AG09319 (cell line): ENCODE data around the gene DIRAS3.
"Not testable (repeated sequence)": the region's sequence is repeated elsewhere in the genome, so short reads cannot be mapped to it uniquely, and the experiment has no call there.

Experiments
- DNase-seq: peaks from one replicate; pipeline ENCODE4 v3.0.0-alpha.2; 2010; ENCODE audit warnings: low read depth; ENCODE audit errors: extremely low read depth
- CTCF ChIP-seq: IDR thresholded peaks from 2 replicates; pipeline ENCODE4 v1.5.1; 2011; ENCODE audit warnings: low read depth, mild to moderate bottlenecking, inconsistent platforms, low read length, moderate library complexity

The DIRAS3 gene

GRCh38 chr1:68074472-68074871 is 24.0 kb upstream of the DIRAS3 start:
- no peak for TF ChIP-seq CTCF

DNA sequence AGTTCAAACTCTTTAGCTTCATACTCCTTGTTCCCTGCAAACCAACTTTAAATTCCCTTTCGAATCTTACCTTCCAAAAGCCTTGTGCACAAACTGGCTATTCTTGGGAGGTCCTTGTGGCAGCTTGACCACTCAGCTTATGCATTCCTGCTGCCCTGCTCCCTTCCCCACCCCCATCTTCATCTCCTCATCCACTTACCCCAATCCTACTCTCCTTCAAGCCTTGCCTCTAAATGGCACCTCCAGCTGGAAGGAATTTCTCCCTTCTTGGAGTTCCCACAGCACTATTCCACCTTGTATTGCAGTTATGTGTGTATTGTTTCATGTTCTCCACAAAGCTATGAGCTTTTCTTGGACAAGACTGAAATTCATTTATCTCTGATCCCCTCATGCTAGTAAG is 15.3 kb upstream of the DIRAS3 start:
- DNase-seq = no peak
- TF ChIP-seq CTCF = no peak

More at GRCh38 chr1:68074472-68074871, 24.0 kb upstream of the DIRAS3 start:
- no peak for DNase-seq

- DNase-seq = not testable (repeated sequence)
Observed at GRCh38 chr1:68058053-68058452, 7.6 kb upstream of the DIRAS3 start.

DNA sequence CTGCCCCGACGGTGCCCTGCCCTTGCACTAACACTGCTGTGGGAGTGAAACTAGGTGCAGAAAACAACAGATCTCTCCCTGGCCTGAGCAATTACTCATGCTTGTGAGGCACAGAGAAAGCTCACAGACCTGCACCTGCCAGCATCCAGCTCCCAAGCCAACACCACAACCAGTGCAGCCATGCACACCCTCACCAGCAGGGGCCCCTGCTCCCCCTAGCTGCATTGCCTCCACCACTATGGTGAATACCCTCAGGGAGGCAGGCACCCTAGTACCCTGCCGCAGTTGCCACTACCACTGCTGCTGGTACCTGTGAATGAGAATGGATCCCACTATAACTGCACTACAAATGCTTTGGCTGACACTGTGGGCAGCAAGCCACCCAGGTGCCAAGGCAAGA is 7.1 kb upstream of the DIRAS3 start:
- DNase-seq = no peak
- TF ChIP-seq CTCF = no peak

- DNase-seq = no peak
- no peak for TF ChIP-seq CTCF
Observed at GRCh38 chr1:68057050-68057449, 6.6 kb upstream of the DIRAS3 start.

DNA sequence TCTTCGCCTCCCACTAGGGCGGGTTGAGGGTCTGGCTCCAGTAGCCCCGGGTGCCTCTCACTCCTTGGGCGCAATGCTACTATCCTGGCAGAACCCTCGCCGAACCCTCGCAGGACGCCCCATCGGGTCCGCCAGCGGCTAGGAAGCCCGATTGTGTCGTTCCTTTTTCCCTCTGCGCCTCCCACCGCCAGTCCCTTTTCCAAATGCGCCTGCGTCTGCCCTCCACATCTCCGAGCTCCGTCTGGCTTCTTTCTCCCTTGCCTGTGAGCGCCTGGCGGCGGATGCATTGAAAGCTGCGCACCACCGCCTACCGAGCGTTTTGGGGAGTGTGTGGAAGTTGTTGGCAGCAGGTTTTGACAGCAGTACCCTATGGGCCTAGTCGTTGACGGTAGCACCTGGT is 1.0 kb upstream of the DIRAS3 start:
- TF ChIP-seq CTCF = peak; percentile 67
- peak; percentile 42 for DNase-seq

- no peak for DNase-seq
- TF ChIP-seq CTCF = no peak
Observed at GRCh38 chr1:68047659-68048026, 2.8 kb downstream of the DIRAS3 start.

DNA sequence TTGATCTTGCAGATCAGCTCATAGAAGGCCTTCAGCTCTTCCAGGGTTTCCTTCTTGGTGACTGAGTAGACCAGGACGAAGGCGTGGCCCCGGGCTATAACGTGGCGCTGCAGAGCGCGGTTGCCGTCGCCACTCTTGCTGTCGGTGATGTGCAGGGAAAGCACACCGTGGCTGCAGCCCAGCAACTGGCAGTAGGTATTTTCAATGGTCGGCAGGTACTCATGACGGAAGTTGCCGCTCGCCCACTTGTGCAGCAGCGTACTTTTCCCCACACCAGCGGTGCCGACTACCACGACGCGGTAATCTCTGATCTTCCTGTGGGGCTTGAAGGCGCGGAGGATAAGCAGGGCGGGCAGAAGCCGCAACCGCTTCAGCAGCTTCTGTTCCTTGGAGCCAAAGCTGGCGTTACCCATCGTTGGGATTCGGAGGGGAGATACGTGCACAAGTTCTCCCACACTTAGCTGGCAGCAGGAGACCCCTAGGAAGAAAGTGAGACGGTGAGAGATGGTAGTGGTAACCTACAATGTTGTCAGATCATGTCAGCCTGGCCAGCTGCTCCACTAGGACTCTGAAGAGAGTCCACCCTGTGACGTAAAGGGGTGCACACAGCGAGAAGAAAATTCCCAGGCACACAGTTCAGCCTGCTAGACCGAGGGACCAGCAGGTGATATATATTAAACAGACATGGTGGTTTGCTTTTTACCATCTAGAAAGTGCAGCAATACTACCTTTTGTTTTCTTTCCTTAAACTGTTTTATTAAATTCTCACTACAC is 3.4 kb downstream of the DIRAS3 start:
- DNase-seq = no peak
- TF ChIP-seq CTCF = no peak
